SHP77 (cell line): ENCODE results near the gene PXMP4.
A peak's percentile ranks its signal among the peaks of the same experiment; 100 is the strongest.
"Not testable (repeated sequence)": the region's sequence is repeated elsewhere in the genome, so short reads cannot be mapped to it uniquely, and the experiment has no call there.

Source experiments
- DNase-seq, 2 experiments: peaks; one replicate each; lab custom pipeline; 2025; lab: John Stamatoyannopoulos, UW

Gene PXMP4

GRCh38 chr20:33703498-33704137 is 16.5 kb downstream of the PXMP4 start:
- DNase-seq, result no peak

- DNase-seq, result peak in 1 of 2 experiments; percentile 11
Measured at GRCh38 chr20:33702861-33703260, 17.2 kb downstream of the PXMP4 start.

GRCh38 chr20:33701629-33702450 is 18.3 kb downstream of the PXMP4 start:
- no peak for DNase-seq

GRCh38 chr20:33700696-33701441 is 19.2 kb downstream of the PXMP4 start:
- DNase-seq, result not testable (repeated sequence)

- not testable (repeated sequence) for DNase-seq
Measured at GRCh38 chr20:33698966-33699365, 21.1 kb downstream of the PXMP4 start.

GRCh38 chr20:33697129-33697528 is 23.0 kb downstream of the PXMP4 start:
- DNase-seq, result no peak

- no peak for DNase-seq
Measured at GRCh38 chr20:33696448-33696847, 23.7 kb downstream of the PXMP4 start.

- no peak for DNase-seq
Measured at GRCh38 chr20:33694639-33695012, 25.5 kb downstream of the PXMP4 start.

- DNase-seq, result no peak
Measured at GRCh38 chr20:33693741-33694638, 26.1 kb downstream of the PXMP4 start.

- DNase-seq, result no peak
Measured at GRCh38 chr20:33693289-33693688, 26.8 kb downstream of the PXMP4 start.

GRCh38 chr20:33689973-33690372 is 30.1 kb downstream of the PXMP4 start:
- no peak for DNase-seq

- DNase-seq, result no peak
Measured at GRCh38 chr20:33689493-33689892, 30.6 kb downstream of the PXMP4 start.

GRCh38 chr20:33688938-33689424 is 31.1 kb downstream of the PXMP4 start:
- no peak for DNase-seq

- DNase-seq, result no peak
Measured at GRCh38 chr20:33687993-33688937, 31.8 kb downstream of the PXMP4 start.

- DNase-seq, result no peak
Measured at GRCh38 chr20:33687370-33687915, 32.7 kb downstream of the PXMP4 start.

GRCh38 chr20:33686984-33687366 is 33.1 kb downstream of the PXMP4 start:
- DNase-seq, result no peak

GRCh38 chr20:33686100-33686983 is 33.8 kb downstream of the PXMP4 start, which contains the start of gene E2F1:
Gene E2F1, minus strand, starts transcription at chr20:33686385. Its CDS starts 121 bp downstream, at chr20:33686264.
- peak; percentile 93 to 94 for DNase-seq

- DNase-seq, result peak; percentile 72 to 82
Measured at GRCh38 chr20:33685328-33686099, 34.6 kb downstream of the PXMP4 start.
